ENCODE results near the gene PTPN1.
"Not testable (repeated sequence)": the region's sequence is repeated elsewhere in the genome, so short reads cannot be mapped to it uniquely, and the experiment has no call there.

PTPN1 gene

DNA sequence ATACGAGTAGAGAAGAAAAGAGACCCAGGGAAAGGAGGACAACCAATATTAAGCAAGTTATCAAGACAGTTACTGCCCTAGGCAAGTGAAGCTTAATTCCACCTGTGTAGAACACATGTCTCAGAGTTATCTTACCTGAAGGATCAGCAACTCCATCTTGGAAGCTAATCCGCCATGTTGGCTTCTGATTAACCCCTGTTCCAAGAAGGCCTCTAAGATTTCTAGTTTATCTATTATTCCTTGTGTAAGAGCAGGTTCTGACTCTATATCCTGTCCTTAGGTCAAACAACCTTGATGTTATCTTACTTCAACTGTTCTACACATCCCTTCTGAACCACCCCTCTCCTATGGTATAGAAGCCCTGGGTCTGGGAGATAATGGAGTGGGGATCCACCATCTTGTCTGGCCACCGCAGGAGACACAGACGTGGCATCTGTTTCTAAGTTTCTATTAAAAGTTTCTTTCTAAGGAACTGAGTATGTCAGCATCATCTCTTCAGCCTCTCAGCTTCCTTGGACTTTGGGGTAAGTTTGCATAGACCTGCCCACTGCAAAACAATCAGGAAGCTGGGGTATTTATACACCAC lies 27.7 kb upstream of the PTPN1 start:
- DNase-seq, result no peak

DNA sequence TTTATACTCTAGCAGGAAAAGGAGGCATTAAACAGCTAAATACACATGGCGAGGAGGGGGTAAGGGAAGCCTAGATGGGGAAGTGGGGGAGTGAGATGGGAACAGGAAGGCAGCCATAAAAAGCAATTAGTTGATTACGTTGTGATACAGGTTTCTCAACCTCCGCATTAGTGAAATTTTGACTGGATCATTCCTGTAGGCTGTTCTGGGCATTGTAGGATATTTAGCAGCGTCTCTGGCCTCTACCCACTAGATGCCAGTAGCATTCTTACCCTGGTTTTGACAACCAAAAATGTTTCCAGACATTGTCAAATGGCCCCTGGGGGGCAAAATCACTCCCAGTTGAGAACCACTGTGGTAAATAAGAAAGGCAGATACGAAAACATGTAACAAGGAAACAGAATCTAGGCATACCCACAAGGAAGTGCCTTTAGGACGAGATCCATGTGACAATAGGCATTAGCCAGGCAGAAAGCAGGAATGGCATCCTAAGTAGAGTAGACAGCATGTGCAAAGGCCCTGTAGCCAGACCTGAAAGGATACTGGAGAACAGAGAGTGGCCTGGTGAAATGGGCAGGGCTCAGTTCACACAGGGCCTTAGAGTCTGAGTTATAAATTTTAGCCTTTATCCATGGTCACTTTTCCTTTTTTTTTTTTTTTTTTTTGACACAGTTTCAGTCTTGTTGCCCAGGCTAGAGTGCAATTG lies 25.8 kb upstream of the PTPN1 start:
- no peak for DNase-seq

DNA sequence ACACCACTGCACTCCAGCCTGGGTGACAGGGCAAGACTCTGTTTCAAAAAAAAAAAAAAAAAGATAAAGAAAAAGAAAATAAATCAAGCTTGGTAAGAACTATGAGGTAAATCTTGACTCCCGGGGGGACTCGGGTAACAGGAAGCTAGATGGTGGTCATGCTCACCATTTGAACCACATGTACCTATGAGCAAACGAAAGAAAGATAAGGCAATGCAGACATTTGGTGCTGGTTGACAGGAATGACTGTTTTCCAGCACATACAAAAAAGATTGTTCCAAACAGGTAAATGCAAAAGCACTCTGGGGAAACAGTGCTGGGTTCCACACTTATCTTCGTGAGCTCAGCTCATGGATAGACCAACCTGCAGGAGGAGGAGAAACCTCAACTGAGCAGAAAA lies 22.8 kb upstream of the PTPN1 start:
- no peak for DNase-seq

DNA sequence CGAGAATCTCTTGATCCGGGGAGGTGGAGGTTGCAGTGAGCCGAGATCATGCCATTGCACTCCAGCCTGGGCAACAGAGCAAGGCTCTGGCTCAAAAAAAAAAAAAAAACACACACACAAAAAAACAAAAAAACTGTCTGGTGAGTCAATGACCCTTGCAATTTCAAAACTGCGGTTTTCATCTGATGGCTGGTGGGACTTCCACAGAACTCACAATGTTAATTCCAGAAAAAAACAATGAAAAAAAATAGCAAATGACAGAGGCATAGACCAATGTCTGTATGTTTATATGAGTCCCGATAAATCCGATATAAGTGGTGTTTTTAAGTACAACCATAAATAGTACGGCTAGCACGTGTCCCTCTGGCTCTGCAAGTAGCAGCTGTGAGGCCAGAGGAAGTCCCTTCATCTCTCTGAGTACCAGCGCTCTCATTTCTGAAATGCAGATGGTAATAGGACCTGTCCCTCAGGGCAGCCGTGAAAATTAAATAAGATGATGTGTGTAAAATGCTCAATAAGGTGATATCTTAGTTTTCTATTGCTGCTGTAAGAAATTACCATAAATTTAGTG lies 21.9 kb upstream of the PTPN1 start:
- DNase-seq, result no peak

DNA sequence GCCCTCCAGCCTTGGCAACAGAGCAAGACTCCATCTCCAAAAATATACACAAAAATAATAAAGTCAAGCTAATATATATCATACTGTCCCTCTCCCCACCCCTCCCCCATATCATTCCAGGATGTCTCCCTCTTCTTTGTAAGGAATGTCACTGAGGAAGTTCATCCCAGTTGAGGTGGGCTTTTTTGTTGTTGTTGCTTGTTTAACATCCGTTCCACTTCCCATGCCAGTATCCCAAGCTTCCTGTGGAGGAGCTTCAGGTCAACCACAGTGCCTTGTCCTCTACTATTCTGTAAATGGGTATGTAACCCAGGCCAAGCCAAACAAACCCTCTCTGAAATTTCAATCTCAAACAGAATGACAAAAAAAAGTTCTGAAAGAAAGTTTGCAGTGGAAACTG lies 19.0 kb upstream of the PTPN1 start:
- DNase-seq, result no peak

GRCh38 chr20:50491926-50492634 lies 18.1 kb upstream of the PTPN1 start:
- no peak for DNase-seq

GRCh38 chr20:50493881-50494253 lies 16.3 kb upstream of the PTPN1 start:
- no peak for DNase-seq

DNA sequence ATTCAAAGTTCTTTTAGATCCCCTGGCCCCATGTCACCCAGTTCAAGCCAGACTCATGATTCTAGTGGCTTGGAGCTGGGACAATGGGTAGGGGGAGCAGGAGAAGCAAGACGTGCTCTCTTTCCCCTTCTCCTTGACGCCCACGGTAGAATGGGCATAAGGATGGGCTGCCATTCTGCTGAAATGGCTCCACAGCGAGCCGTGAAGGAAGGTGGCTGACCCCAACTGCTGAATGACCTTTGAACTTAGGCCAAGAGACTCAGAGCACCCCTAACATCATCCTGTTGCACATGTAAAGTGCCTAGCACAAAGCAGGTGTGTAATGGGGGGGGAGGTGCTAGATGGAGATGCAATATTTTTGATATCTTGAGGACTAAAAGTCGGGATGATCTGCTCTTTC lies 15.8 kb upstream of the PTPN1 start:
- no peak for DNase-seq

DNA sequence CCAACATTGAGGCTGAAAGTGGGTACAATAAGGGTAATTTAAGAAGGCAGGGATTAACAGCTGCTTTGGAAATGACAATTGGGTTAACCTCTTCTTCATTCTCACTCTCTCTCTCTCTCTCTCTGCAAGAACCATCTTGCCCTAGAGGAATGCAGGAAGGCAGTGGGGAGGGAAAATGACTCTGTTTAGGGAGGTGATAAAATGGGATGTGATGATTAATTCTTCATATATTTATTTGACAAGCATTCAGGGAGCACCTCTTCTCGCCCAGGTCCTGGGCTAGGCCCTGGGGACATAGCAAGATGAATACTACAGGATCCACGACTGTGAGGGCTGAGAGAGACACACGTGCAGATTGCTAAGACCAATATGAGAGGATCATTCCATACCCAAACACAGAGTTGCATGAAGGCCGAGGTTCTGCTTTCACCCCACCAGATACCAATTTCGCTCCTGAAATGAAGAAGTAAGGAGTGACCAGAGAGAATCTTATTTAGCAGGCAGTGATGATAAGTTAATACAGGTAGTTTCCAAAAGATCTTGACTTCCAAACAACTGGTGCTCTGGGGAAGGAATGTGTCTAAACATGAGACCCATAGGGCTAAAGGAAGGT lies 13.3 kb upstream of the PTPN1 start:
- no peak for DNase-seq

- no peak for DNase-seq
Measured at GRCh38 chr20:50498071-50498776, 12.0 kb upstream of the PTPN1 start.

DNA sequence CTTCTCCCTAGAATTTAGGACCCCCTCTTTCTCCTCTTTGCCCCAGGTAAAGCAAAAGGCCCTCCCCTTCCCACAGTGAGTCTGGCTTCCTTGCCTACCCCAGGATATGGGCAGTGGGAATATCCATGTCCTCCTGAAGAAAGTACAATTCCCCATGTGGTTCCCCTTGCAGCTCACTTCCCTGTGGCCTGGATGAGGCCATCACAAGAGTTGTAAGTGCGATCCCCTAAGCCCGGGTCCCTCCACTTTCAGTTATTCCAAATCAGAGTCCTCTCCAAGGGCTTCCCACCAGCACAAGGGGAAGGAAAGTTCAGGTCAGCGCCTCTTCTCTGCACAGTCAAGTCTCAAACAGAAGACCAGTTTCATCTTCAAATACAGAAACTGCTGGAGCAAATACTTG lies 10.2 kb upstream of the PTPN1 start:
- no peak for DNase-seq

- DNase-seq, result no peak
Measured at GRCh38 chr20:50501972-50502745, 8.0 kb upstream of the PTPN1 start.

- DNase-seq, result no peak
Measured at GRCh38 chr20:50504231-50504823, 5.9 kb upstream of the PTPN1 start.

DNA sequence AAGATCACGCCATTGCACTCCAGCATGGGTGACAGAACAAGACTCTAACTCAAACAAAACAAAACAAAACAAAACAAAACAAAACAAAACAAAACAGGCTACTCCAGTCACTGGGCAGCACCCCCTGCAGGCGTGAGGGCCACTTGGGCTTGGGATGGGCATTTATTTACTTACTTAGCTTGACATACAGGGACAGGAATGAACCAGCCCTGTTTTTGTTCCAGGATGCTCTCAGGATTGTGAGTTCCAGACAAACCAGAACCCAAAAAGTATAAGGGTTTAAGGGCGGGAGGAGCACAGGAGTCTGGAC lies 4.0 kb upstream of the PTPN1 start:
- DNase-seq, result no peak

- not testable (repeated sequence) for DNase-seq
Measured at GRCh38 chr20:50507745-50508144, 2.4 kb upstream of the PTPN1 start.

DNA sequence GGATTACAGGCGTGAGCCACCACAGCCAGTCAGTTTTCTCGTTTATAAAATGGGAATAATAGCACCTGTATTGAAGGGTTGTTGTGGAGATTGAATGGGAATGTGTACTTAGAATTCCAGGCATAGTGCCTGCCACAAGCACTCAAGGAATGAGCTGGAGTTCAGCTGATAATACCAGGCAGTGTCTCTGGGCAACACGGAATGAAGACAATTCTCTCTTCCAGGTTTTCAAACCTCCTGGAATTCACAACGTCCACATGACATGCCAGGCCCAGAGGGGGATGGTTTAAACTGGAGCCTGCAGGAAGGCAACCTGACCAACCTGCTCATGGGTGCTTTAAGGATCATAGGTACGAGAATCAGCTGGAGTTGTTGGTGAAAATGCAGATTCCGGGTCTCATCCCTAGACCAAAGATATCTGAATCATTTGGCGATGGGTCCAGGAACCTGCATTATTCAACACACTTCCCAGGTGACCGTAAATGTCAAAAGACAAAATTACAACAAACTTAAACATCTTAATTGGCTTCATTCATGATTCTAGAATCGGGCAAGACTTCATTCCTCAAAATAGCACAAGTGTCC lies 1.9 kb upstream of the PTPN1 start:
- no peak for DNase-seq

- no peak for DNase-seq
Measured at GRCh38 chr20:50510706-50511542, 741 bp downstream of the PTPN1 start.

DNA sequence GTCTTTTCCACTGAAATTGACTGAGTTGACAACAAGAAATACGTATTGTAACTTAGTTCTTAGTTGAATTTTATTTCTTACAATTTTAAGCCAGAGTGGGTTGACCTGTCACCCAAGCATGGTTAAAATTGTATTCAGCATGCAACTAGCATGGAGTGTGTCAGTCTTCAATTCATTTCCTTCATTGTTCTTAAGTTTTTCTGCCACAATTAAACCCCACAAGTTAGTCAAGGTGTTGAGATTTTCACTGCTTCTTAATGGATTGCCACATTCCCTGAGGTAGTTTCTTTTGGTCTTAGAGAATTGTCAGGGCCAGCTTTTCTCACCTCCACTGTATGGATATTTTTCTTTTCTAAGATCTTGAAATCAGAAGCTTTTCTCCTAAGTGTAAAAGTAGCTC lies 2.1 kb downstream of the PTPN1 start:
- DNase-seq, result no peak

GRCh38 chr20:50513169-50514034 lies 3.2 kb downstream of the PTPN1 start:
- no peak for DNase-seq

DNA sequence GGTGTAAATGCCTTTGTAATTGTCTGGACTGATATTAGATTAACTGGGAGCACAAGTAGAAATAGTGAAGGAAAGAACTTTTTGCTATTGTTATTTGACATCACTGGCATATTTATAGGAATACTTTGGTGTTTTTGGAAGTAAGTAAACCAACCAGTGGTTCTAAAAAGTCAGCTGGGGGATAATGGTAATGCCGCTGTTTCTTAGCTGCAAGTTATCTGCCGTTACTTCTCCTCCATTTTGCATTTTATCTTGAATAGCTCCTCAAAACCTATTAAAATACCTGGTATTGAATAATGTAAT lies 3.8 kb downstream of the PTPN1 start:
- DNase-seq, result no peak
